Measurements from ENCODE around the gene KIF1A. TPM values are rescaled to one million over a fixed set of nuclear protein-coding genes. Genes with fewer than 3 reads are reported as not detected.

The KIF1A gene
- total and polyA plus RNA-seq, 2 donors (not counting 3 experiments of a cell fraction or from before 2014, with no cell fraction given): 0.11 to 0.64 TPM

- dilution Hi-C loops (cut with MboI; ENCODE audit: extremely low pct_ligation_motif_present, low sequenced_read_pairs): no loop called here
- no peaks in the 10 kb centered on the region for H3K9me3 ChIP-seq (replicated peaks; ENCODE audit: control insufficient read depth, insufficient read depth, low read length)
- H3K27ac ChIP-seq (ENCODE audit: insufficient read depth, low read depth, low read length): no peak overlapping the region
- POLR2A ChIA-PET: no interaction called here
- BruUV-seq (replicated peaks): no TSS peak
- H3K4me3 ChIP-seq (replicated peaks in 1 of 3; ENCODE audit: insufficient read depth in 1 of 3, low read depth in 1 of 3, low read length in 3 of 3): no peak overlapping the region
- H2AFZ ChIP-seq (ENCODE audit: low read depth, low read length): no peak overlapping the region
- H3K79me2 ChIP-seq (ENCODE audit: control insufficient read depth, insufficient read depth, low read length): no peaks in the 10 kb centered on the region
- FAIRE-seq (no peak), DNase-seq (ENCODE audit: low read depth, low spot score) (no peak)
- H3K9me1 ChIP-seq (replicated peaks; ENCODE audit: control insufficient read depth, extremely low read depth, insufficient read depth, low read length): no peaks in the 10 kb centered on the region
- intact Hi-C loops (cut with micrococcal nuclease): no loop called here
- no peak overlapping the region for H3K4me2 ChIP-seq (ENCODE audit: insufficient read depth, low read length)
- H3K27me3 ChIP-seq (ENCODE audit: control insufficient read depth in 2 of 2, insufficient read depth in 2 of 2, low read length in 2 of 2): peaks cover 6 to 10% of the 10 kb centered on the region in 2 experiments
- CTCF ChIA-PET: interaction anchor here (1.3 kb wide), 1 partner anchor 34 kb away, joined by 3 read pairs; no protein-coding TSS in a partner anchor
- no peaks in the 10 kb centered on the region for H4K20me1 ChIP-seq (replicated peaks; ENCODE audit: control insufficient read depth, extremely low read depth, insufficient read depth, low read length)
- H3K4me1 ChIP-seq (ENCODE audit: control insufficient read depth, extremely low read depth, insufficient read depth, low read length): no peaks in the 10 kb centered on the region
- TF ChIP-seq CTCF (IDR thresholded peaks at IDR 0.05; ENCODE audit: extremely low read depth in 1 of 2, insufficient read depth in 1 of 2, low read depth in 1 of 2, low read length in 2 of 2): no peak
- H3K36me3 ChIP-seq (ENCODE audit: control insufficient read depth in 2 of 2, extremely low read depth in 1 of 2, insufficient read depth in 2 of 2, low read length in 2 of 2): no peaks in the 10 kb centered on the region
- H3K9ac ChIP-seq (replicated peaks; ENCODE audit: extremely low read depth, insufficient read depth, low read length): no peak overlapping the region
Measured at GRCh38 chr2:240806459-240806858, 13.6 kb downstream of the KIF1A start.

DNA sequence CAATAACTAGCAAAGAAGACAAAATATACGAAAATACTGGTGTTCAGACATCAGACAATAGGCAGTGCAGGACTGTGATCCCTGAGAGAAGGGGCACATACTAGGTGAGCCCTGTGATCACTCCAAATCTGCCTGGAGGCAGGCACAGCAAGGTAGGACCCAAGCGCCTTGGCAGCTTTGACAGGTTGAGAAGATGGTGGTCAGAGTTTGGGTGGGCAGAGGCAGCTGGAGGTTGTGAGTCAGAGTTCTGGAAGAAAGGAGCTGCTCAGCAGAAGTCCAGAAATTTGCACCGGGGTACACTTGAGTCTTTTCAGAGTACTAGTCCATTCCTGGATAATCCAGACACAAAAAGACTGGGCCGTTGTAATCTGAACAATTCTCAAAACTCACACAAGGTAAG is 14.0 kb downstream of the KIF1A start:
- H3K27ac ChIP-seq (ENCODE audit: insufficient read depth, low read depth, low read length): no peak overlapping the region
- no peaks in the 10 kb centered on the region for H3K9me1 ChIP-seq (replicated peaks; ENCODE audit: control insufficient read depth, extremely low read depth, insufficient read depth, low read length)
- H3K4me2 ChIP-seq (ENCODE audit: insufficient read depth, low read length): no peak overlapping the region
- no peaks in the 10 kb centered on the region for H3K36me3 ChIP-seq (ENCODE audit: control insufficient read depth in 2 of 2, extremely low read depth in 1 of 2, insufficient read depth in 2 of 2, low read length in 2 of 2)
- no peaks in the 10 kb centered on the region for H3K79me2 ChIP-seq (ENCODE audit: control insufficient read depth, insufficient read depth, low read length)
- intact Hi-C loops (cut with micrococcal nuclease) (no loop called here), dilution Hi-C loops (cut with MboI; ENCODE audit: extremely low pct_ligation_motif_present, low sequenced_read_pairs) (no loop called here)
- no peaks in the 10 kb centered on the region for H3K9me3 ChIP-seq (replicated peaks; ENCODE audit: control insufficient read depth, insufficient read depth, low read length)
- no TSS peak for BruUV-seq (replicated peaks)
- no peak for FAIRE-seq
- H3K4me3 ChIP-seq (replicated peaks in 1 of 3; ENCODE audit: insufficient read depth in 1 of 3, low read depth in 1 of 3, low read length in 3 of 3): no peak overlapping the region
- no peaks in the 10 kb centered on the region for H4K20me1 ChIP-seq (replicated peaks; ENCODE audit: control insufficient read depth, extremely low read depth, insufficient read depth, low read length)
- POLR2A ChIA-PET: no interaction called here
- peaks cover 7 to 12% of the 10 kb centered on the region in 2 experiments for H3K27me3 ChIP-seq (ENCODE audit: control insufficient read depth in 2 of 2, insufficient read depth in 2 of 2, low read length in 2 of 2)
- CTCF ChIA-PET: interaction anchor here (1.3 kb wide), 1 partner anchor 34 kb away, joined by 3 read pairs; no protein-coding TSS in a partner anchor
- TF ChIP-seq JUN (IDR thresholded peaks at IDR 0.05; ENCODE audit: borderline replicate concordance, insufficient read depth, insufficient read length, low read depth) (no peak), EZH2 (IDR thresholded peaks at IDR 0.05; ENCODE audit: borderline replicate concordance, low read depth, low read length, severe bottlenecking) (no peak)
- H2AFZ ChIP-seq (ENCODE audit: low read depth, low read length): no peak overlapping the region
- no peak for DNase-seq (ENCODE audit: low read depth, low spot score)
- H3K9ac ChIP-seq (replicated peaks; ENCODE audit: extremely low read depth, insufficient read depth, low read length): no peak overlapping the region
- H3K4me1 ChIP-seq (ENCODE audit: control insufficient read depth, extremely low read depth, insufficient read depth, low read length): no peaks in the 10 kb centered on the region

All from endothelial cell of umbilical vein (primary cell).